Astrocyte of the spinal cord (primary cell): ENCODE results near the gene TAF1D.
"Not testable (repeated sequence)": the region's sequence is repeated elsewhere in the genome, so short reads cannot be mapped to it uniquely, and the experiment has no call there.

Experiments
- DNase-seq: peaks from one replicate; pipeline ENCODE4 v3.0.0; 2011; ENCODE audit warnings: low read depth, low spot score
- H3K4me3 ChIP-seq: 2 replicates; pipeline ENCODE4 v1.5.1; 2011; ENCODE audit warnings: low read depth, mild to moderate bottlenecking, low read length, moderate library complexity
- in situ Hi-C: cut with HindIII; loops from 2 replicates; pipeline ENCODE4 v1.10.0; 2017; ENCODE audit warnings: low sequenced_read_pairs
- TF ChIP-seq, protein P1 (sequence below): IDR thresholded peaks from 2 replicates; pipeline ENCODE4 v1.5.1; 2012; ENCODE audit warnings: low read depth, mild to moderate bottlenecking, low read length, inconsistent platforms

TAF1D gene, protein sequence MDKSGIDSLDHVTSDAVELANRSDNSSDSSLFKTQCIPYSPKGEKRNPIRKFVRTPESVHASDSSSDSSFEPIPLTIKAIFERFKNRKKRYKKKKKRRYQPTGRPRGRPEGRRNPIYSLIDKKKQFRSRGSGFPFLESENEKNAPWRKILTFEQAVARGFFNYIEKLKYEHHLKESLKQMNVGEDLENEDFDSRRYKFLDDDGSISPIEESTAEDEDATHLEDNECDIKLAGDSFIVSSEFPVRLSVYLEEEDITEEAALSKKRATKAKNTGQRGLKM

DNA sequence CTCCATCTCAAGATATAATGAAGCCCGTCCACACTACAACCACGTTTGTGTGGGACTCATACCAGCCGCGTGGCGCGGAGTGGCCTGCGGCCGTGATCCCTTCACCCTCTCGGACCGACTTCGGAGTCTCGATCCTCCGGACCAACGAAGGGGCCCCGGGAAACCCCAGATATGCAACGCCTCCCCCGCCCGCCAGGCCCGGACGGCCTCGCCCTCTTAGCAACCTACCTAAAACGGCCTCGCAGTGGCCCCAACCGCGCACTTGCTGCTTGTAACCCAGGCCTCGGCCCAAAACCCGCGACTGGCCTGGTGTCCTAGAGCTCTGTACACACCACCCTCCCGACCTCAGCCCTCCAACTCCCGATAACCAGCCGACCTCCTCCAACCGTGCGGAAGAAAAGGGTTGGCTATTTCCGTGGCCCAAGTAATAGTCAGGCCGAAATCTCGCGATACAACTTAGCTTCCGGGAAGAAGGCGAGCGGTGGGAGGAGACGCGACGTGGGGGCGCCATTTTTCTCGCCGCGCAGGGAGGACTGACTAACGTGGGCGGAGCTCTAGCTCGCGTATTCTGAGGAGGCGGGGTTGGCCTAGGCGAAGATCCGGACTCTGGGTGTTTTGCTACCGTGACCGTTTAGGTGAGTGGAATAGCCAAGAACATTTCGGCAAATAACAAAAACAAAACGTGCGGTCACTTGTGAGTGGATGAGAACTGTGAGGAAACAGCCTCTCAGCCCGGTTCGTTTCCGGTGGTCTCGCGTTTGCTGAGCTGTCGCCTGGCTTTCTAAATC lies at the start of gene TAF1D, which contains the start of gene C11orf54:
Gene TAF1D, minus strand, starts transcription at position 402 of the 788 bp plus-strand sequence. CDS start 2,191 bp downstream, outside the sequence.
Gene C11orf54, plus strand, starts transcription at position 579 of the 788 bp plus-strand sequence. CDS start 5,722 bp downstream, outside the sequence.
- H3K4me3 ChIP-seq = peak within 1 kb of the TSS; percentile 92
- in situ Hi-C loops = no loop called here
- peak; percentile 98 for DNase-seq
- TF ChIP-seq, protein P1, sequence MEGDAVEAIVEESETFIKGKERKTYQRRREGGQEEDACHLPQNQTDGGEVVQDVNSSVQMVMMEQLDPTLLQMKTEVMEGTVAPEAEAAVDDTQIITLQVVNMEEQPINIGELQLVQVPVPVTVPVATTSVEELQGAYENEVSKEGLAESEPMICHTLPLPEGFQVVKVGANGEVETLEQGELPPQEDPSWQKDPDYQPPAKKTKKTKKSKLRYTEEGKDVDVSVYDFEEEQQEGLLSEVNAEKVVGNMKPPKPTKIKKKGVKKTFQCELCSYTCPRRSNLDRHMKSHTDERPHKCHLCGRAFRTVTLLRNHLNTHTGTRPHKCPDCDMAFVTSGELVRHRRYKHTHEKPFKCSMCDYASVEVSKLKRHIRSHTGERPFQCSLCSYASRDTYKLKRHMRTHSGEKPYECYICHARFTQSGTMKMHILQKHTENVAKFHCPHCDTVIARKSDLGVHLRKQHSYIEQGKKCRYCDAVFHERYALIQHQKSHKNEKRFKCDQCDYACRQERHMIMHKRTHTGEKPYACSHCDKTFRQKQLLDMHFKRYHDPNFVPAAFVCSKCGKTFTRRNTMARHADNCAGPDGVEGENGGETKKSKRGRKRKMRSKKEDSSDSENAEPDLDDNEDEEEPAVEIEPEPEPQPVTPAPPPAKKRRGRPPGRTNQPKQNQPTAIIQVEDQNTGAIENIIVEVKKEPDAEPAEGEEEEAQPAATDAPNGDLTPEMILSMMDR = no peak

DNA sequence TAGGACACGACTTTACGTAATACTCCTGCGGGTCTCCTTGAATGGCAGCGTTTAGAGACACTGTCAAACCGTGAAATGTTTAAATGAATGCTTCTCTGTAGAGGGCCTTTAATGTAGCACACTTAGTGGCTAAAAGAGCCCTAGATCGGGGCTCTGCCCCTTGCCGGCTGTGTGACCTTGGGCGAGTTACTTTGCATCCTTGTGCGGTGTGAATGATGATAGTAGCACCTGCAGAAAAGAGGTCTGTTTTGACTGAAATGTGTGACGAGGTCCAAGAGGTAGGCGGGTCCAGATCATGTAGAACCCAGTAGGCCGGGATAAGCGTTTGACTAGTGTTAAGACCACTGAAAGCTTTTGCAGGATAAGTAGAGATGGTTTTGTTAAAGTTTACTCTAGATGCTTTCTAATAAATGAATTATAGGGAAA lies 43.7 kb upstream of the TAF1D start:
- peak overlapping the region; percentile 78 for H3K4me3 ChIP-seq
- in situ Hi-C loops = no loop called here
- DNase-seq = no peak
- TF ChIP-seq, protein P1 = no peak

DNA sequence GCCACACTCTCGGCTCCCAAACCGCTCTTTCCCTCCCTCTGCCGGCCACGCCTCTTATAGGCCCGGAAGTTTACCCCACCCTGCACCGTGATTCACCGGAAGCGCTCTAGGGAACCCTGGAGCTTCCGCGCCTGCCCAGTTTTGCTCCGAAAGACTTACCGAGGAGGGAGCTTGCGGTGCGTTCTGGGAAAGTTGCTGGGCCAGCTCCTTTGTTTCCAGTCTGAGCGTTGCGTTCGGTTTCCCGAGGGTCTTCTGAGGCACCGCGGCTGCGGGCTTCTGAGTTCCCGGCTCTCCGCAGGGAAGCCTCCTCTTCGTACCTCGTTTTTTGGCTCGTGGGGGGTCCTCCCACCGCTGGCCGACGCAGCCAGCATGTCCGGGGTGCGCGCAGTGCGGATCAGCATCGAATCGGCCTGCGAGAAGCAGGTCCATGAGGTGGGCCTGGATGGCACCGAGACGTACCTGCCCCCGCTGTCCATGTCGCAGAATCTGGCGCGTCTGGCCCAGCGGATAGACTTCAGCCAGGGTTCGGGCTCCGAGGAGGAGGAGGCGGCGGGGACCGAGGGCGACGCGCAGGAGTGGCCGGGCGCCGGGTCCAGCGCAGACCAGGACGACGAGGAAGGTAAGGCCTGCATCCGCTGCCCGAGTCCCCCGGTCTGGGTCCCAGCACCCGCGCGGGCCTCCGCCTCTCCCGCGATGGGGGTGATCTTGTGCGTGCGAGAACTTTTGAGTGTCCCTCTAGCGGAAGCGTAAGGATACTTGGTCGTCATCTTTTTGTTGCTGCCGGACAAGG lies 43.0 kb upstream of the TAF1D start, which contains the start of gene MED17:
Gene MED17, plus strand, starts transcription at position 138 of the 790 bp plus-strand sequence. Its CDS starts 232 bp downstream, at position 370.
- in situ Hi-C loops = no loop called here
- peak; percentile 95 for DNase-seq
- peak within 1 kb of the TSS; percentile 78 for H3K4me3 ChIP-seq
- TF ChIP-seq, protein P1 = peak; percentile 51

DNA sequence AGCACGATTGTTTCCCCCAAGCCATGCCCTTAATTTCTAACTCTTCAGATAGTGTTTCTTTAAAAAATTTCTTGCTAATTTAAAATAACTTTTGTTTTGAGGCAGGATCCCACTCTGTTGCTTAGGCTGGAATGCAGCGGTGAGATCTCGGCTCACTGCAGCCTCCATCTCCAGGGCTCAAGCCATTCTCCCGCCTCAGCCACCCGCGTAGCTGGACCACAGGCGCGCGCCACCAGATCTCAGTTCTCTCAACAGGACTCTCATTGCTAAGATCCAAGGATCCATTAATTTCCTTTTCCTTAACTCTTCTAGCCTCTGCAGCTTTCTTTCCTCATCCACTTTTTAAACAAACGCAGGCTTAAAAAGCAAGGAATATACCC lies 42.5 kb upstream of the TAF1D start:
- TF ChIP-seq, protein P1 = no peak
- H3K4me3 ChIP-seq = peak overlapping the region; percentile 78
- in situ Hi-C loops = no loop called here
- DNase-seq = no peak

DNA sequence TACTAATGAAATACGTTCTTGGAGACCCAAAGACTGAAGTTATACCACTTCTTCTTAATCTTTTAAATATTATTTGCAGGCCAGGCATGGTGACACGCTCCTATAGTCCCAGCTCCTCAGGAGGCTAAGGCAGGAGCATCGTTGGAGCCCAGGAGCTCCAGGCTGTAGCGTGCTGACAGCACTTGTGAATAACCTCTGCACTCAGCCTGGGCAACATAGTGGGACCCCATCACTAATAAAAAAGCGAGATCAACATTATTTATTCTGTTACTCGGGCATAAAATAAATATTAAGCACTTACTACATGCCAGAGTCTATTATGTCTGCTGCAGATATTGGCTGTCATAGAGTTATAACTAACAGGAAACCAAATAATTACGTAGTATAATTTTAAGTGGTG lies 42.1 kb upstream of the TAF1D start:
- no peak for DNase-seq
- TF ChIP-seq, protein P1 = no peak
- H3K4me3 ChIP-seq = peak overlapping the region; percentile 78
- in situ Hi-C loops = no loop called here

DNA sequence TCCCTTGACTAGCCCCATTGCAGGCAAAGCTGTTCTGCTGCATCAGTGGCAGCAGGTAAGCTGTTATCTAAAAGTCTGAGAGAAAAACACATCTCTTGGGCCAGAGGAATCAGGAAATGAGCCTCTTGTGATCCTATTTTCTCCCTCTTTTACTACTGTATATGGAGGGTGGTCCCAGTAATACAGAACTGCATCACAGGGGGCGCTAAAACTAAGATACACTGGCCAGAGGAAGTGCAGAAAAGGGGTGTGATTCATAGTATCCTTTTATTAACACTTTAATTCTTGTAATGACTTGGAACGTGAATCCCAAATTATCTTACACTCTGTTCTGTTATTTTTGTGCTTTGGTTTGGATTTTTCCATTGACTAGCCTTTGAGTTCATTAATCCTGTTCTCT lies 34.0 kb upstream of the TAF1D start:
- H3K4me3 ChIP-seq = no peak overlapping the region
- TF ChIP-seq, protein P1 = peak; percentile 29
- in situ Hi-C loops = no loop called here
- DNase-seq = no peak

DNA sequence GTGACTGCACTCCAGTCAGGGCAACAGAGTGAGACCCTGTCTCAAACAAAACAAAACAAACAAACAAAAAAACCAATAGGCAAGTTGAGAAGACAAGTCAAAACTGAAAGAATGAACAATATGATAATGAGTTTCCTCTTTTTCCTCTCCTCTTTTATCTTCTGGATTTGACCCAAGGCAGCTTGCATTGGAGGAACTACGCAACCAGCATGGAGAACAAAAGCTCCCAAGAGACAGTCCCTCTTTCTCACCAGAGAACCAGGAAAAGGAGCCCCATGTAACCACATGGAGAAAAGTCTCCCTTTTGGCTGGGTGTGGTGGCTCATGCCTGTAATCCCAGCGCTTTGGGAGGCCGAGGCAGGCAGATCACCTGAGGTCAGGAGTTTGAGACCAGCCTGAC lies 33.3 kb upstream of the TAF1D start:
- in situ Hi-C loops, DNase-seq, H3K4me3 ChIP-seq: not testable (repeated sequence)
